NOMO-1 (cell line): ENCODE results near the gene OR2A5.
"Not testable (repeated sequence)": the region's sequence is repeated elsewhere in the genome, so short reads cannot be mapped to it uniquely, and the experiment has no call there.

Experiments used
- DNase-seq, 2 experiments: peaks; one replicate each; lab custom pipeline; 2025; ENCODE audit not compliant: unreplicated experiment in 2 of 2; lab: John Stamatoyannopoulos, UW

The OR2A5 gene

DNA sequence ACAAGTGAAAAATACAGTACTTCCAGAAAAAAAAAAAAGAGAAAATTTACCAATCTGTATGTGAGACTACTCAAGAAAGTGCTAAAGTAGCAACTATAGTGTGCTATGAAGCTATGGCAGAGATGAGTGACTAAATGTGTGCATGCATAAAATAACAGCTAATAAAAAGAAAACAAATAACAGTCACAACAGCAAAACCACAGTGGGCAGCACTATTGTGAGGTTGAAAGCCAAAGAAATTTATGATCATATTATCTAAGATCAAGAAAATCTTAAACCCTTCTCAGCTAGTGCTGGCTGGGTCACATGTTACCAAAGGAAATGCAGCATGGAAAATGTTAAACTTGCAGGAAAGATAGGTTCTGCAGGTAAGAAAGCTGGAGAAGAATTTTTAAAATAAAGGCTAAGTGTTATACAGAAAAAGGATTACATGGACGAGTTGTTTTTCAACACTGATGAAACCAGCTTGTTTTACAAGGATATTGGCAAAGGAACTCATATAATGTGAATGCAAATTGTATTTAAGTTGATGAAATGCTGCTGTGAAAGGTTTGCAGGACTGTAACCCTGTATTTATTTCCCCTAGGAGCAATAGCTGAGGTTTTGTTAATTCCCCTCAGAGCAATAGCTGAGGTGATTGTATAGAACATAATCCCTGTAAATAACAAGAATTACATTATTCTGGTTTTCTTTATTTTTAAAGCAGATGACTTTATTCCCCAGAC, 15.6 kb upstream of the OR2A5 start:
- no peak for DNase-seq

DNA sequence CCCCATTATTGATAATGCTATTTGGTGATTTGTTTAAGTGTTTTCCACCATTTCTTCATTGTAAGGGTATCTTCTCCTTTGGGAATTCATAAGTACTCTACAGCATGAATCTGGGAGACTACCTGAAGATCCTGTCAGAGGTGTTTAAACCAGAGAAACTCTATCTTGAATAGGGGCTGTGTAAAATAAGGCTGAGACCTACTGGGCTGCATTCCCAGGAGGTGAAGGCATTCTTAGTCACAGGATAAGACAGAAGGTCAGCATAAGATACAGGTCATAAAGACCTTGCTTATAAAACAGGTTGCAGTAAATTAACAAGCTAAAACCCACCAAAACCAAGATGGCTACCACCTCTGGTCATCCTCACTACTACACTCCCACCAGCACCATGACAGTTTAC, 13.4 kb upstream of the OR2A5 start:
- no peak for DNase-seq

DNA sequence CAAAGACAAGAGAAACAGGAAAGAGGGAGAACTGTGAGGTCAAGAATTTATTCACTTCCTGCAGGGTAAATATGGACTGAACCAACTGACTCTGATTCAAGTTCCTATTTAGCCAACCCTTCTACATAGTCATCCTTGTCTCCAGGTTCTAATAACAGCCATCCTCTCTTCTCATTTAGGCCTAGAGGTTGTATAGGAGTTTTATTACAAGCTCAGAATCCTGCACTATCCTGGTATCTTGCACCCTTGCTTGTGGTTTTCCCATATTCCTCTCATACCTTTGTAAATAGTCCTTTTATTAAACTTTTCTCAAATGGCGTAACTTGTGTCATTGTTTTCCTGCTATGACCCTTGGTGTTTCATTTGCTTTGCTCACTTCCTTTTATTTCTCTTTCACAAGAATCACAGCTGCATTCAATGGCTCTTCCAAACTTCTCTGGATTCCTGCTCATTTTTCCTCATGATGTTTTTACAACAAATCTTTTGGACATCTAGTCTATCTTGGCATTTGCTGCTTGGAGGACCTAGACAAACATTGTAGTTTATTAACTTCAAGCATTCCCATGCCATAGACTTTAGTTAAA, 12.4 kb upstream of the OR2A5 start:
- DNase-seq, result no peak

DNA sequence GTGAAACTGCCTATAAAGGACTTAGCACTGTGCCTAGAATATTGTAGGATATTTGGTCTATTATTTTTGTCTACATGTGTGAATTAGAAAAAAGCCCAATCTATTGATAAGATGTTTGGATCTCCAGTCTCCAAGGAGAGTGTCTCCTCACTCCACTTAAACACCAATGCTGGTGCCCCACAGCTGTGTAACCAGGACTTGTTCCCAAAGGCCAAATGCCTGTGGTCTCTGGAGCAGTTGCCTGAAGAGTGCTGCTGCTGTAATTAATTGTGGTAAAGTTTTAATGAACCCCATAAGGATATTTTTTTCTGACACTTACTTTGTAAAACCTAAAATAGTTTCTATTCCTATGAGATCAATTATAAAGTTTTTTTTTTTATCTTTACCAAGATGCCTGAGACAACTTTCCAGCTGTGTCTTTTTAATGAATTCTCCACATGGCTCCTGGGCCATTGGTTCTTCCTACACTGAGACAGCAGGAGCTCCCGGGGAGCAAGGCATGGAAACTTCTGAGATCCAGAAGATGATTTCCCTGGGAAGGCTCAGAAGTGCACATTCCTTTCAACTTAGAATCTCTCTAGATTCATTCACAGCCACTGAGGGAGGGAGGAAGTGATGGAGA, 11.2 kb upstream of the OR2A5 start:
- no peak for DNase-seq

DNA sequence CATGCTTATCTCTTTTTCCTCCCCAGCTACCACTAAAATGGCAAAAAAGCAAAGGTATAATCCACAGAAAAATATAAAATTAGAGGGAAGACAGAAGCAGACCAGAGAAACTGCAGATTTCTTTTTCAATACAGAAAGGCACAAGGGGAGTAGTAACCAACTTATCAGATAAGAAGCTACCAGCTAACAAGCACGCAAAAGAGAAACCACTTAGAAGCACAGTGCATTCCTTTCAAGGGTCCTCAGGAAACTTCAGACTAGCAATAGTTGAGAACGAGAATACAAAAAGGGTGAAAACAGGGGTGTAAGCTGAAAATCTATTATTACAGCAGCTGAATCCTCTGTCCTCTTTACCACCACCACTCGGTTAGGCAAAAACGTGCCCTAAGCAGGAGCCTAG, 9.9 kb upstream of the OR2A5 start:
- DNase-seq, result no peak

DNA sequence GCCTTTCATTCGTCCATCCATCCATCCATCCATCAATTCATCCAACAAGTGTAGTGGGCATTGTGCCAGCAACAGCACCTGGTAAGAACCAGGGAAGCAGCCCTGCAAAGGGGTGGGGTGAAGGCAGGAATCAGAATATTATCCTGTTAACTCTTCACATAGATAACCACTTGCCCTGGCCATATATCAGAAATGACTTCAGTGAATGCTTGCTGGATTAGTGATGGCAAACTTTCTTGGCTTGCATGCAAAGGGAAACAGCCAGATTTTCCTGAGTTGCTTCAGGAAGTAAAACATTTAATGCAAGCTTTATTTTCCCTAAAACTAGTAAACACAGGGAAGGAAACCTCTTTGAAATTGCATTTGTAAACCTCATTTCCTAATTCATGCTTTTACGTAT, 743 bp downstream of the OR2A5 start:
- no peak for DNase-seq

DNA sequence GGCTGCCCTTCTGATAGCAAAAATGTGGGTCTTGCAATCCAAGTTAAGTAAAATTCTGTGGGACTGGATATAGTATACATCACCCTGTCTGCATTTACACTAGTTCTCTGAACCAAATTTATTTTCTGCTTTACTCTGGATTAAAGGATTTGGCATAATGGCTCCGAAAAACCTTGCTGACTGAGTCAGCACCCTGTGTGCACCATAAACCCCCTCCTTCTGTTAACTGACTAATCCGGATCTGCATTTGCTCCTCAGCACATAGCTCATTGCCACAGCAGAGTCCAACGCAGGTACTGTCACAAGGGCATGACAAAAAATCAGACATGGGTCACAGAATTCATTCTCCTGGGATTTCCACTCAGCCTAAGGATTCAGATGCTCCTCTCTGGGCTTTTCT, 1.3 kb downstream of the OR2A5 start:
- no peak for DNase-seq

DNA sequence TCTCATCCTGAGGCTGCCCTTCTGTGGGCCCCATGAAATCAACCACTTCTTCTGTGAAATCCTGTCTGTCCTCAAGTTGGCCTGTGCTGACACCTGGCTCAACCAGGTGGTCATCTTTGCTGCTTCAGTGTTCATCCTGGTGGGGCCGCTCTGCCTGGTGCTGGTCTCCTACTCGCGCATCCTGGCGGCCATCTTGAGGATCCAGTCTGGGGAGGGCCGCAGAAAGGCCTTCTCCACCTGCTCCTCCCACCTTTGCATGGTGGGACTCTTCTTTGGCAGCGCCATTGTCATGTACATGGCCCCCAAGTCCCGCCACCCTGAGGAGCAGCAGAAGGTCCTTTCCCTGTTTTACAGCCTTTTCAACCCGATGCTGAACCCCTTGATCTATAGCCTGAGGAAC, 2.1 kb downstream of the OR2A5 start:
- not testable (repeated sequence) for DNase-seq

DNA sequence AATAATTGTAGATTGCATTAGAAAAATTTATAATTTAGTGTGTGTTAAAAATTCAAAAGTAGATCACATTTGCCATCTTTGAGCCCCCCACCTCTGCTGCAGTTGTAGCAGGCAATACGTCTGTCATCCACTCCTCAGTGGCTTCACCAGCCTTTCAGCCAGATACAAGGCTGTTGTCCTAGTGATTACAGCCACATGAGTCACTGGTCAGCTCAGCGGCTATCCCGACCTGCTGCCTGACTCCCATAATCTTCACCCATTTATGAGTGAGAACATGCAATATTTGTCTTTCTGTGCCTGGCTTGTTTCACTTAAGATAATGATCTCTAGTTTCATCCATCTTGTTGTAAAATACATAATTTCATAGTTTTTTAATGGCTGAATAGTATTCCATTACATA, 9.2 kb downstream of the OR2A5 start:
- DNase-seq, result no peak

DNA sequence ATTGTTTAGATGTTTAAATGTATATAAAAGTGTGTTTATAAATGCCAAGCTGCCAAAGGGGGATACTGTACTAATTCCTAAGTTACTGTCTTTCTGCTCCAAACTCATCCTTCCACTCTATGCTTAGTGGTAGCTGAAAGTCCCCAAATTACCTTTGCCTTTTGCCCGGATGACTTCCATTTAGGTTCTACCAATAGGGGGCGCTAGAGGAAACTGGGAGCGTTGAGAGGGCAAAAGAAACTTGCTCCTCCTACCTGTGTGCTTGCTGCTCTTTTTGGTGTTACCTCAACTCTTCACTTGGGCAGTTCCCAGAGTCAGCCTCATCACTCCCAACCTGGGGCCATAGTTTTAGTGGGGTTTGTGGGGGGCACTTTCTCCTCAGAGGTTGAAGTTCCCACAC, 15.0 kb downstream of the OR2A5 start:
- DNase-seq, result no peak

DNA sequence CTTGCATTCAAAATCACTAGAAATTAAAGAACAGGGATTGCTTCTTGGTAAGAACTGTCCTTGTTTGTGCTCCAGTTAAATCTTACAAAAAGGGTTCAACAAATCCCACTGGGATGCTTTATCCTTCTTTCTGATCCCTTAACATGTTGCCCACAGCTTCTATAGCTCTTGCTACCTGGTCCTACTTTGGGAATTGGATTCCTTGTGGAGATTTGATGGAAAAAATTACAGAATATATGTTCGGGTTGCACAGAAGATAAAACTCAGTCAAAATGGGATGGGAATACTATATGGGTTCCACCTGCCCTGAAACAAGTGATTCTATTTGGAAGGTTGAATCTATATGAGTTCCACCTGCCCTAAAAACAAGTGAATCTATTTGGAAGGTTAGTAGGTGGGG, 20.8 kb downstream of the OR2A5 start, which contains the start of gene OR2A25:
OR2A25 (plus strand) TSS at position 301 of the 400 bp plus-strand sequence. CDS start 4,409 bp downstream, outside the sequence.
- DNase-seq, result no peak

DNA sequence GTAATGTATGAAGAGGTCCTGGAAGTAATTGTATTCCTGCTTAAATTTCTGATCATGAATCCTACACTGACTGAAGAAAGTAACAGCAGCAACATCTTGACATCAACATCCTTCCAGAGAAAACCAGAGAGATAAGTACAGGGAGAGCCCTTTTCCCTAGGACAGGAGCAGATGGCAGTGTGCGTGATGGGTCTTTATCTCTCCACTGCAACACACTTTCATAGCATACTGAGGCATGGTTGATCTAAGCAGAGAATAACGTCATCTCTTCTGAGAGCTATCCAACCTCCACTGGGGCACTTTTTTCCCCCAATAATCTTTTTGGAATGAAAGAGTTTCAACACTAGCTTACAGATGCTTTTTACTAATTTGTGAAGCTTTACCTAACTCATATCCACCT, 21.2 kb downstream of the OR2A5 start:
- no peak for DNase-seq

DNA sequence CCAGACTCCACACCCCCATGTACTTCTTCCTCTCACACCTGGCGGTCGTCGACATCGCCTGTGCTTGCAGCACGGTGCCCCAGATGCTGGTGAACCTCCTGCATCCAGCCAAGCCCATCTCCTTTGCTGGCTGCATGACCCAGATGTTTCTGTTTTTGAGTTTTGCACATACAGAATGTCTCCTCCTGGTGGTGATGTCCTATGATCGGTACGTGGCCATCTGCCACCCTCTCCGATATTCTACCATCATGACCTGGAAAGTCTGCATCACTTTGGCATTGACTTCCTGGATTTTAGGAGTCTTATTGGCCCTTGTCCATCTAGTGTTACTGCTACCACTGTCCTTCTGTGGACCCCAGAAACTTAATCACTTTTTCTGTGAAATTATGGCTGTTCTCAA, 25.6 kb downstream of the OR2A5 start:
- no peak for DNase-seq

DNA sequence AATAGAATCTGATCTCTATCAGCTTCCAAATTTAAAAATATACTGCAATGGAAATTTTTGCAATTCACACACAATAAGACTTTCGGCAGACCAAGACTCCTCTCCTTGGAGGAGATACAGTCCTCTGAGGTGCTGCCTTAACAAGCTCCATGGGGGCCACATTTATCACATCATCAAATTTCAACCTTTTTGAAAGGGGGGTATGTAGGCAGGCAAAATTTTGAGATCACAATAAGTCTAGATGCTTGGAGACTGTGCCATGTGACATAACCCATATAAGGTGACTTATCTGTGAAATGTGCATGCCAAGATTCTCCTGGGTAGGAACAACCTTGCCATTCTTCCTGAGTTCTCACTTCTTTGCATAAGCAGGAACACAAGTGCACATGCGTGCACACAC, 37.2 kb downstream of the OR2A5 start, which contains the start of gene OR2A12:
OR2A12 (plus strand) TSS at position 301 of the 400 bp plus-strand sequence. CDS start 8,830 bp downstream, outside the sequence.
- no peak for DNase-seq

DNA sequence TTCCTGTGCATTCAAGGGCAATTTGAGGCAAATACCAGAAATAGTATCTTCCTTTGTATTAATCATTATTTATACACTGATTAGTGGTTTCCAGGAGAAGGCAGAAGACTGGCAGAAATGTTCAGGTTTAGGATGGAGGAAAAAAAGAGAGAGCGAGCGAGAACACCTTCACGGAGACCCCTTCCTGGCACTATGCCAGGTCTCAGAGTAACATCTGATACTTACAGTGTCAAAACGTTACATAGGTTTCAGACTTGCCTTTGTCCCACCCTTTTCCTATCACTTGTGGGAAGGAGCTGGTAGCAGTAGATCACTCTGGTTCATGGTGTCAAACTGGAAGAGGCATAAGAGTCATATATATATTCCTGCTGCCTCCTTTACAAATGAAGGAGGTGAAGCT, 38.0 kb downstream of the OR2A5 start:
- no peak for DNase-seq

DNA sequence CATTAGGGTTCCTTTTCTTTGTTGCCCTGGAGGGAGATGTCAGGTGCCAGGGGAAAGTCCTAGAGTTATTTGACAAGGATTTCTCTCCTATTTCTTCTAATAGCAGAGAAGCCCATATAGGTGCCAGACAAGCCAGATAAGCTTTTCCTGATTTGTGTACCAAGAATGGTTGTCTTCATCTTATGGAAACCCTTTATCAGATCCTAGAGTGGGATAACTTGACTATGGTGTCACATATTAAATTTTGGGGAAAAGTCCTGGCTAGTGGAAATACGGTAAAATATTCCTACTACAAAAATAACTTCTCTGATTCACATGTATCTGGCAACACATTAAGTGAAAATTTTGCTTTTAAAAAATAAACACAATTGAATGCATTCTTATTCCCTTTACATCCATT, 38.5 kb downstream of the OR2A5 start:
- no peak for DNase-seq

DNA sequence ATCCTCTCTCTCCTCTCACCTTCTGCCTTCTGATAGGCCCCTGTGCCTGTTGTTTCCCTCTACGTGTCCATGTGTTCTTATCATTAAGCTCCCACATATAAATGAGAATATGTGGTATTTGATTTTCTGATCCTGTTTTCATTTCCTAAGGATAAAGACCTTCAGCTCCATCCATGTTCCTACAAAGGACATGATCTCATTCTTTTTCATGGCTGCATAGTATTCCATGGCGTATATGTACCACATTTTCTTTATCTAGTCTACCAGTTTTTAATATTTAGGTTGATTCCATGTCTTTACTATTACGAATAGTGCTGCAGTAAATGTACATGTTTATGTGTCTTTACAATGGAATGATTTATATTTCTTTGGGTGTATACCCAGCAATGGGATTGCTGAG, 41.9 kb downstream of the OR2A5 start:
- DNase-seq, result no peak

DNA sequence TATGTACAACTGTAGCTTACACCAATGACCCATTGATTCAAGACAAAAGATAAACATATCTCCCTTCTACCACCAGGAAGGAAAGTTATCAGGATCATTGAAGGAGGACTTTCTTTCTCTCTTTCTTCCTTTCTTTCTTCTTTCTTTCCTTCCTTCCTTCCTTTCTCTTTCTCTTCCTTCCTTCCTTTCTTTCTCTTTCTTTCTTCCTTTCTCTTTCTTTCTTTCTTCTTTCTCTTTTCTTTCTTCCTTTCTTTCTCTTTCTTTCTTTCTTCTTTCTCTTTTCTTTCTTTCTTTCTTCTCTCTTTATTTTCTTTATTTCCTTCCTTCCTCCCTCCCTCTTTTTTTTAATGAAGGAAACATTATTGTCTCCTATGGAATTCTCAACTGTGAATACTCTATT, 50.0 kb downstream of the OR2A5 start:
- no peak for DNase-seq

DNA sequence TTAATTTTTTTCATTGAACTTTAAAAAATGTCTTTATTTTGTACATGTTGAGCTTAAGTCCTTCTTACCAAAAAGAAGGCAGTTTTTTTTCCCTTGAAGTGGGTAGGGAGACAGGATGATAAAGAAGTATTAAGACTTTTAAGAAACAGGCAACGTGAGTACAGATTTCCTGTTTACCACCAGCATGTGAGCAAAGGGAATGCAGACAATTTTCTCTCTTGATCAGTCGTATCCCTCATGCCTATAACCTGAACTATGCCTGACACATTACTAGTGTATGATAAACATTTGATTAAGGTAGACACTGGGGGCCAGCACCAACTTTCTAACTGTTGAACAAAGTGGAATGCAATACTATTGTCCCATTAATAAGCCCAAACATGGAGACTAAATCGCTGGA, 51.9 kb downstream of the OR2A5 start:
- DNase-seq, result no peak

DNA sequence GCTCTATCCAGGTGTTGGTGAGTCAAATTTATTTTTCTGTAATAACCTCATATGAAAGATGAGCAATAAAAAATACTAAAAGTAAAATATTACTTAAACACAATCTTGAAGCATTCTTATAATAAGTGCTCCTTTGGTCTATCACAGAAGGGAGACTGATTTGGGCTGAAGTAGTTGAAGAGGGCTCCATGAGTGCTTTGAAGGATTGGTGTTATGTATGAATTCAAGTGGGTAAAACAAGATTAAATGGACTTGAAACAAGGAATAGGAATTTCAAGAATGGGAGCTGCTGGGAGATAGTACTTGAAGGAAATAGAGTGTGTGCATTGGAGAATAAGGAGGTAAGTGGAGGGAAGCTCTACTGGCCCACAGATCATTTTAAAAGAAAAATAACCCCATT, 53.3 kb downstream of the OR2A5 start:
- DNase-seq, result no peak

DNA sequence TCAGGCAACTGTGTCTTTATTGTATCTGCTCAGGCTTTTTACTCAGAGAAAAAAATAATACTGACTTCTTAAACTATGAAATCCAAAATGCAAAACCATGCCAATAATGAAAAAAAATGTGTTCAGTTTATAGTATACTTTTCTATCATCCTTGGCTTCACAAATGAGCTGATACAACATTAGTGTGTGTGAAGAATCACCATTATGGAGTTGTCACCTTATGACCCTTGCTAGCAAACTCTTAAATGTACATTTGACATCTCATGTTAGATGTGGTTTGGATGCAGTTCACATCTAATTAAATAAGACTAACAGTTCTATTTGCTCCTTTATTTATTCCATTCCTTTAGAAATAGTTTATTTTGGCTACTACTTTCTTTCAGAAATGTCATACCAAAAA, 56.5 kb downstream of the OR2A5 start:
- no peak for DNase-seq
